Pancreas (tissue), 10 donors: Measurements from ENCODE around the gene PDGFRB. TPM values are rescaled to one million over a fixed set of nuclear protein-coding genes. Genes with fewer than 3 reads are reported as not detected.
A peak's percentile ranks its signal among the peaks of the same experiment; 100 is the strongest.

Experiments
- ATAC-seq, 4 donors: fragments of 200-7000 bp; cut with Tn5 transposase; one replicate each; pipeline versions ENCODE4 v1.8.0 to v1.9.1; 2020; ENCODE audit warnings: mild to moderate bottlenecking in 4 of 4, moderate library complexity in 4 of 4
- DNase-seq, 6 donors: peaks; one replicate each; pipeline ENCODE4 v3.0.0-alpha.2; 2020
- FAIRE-seq: peaks from 2 replicates; lab custom pipeline; 2012; peaks lifted over from hg19 to GRCh38; lab: Jason Lieb, UNC
- H3K27ac ChIP-seq, 4 donors: fragments of 200-600 bp; sonication (generic); 1 replicate in 3 of 4; 2 replicates in 1 of 4; pipeline versions ENCODE4 v1.5.0 to v1.8.0; 2020
- H3K27me3 ChIP-seq, 4 donors: fragments of 200-600 bp; one replicate each; pipeline ENCODE4 v1.8.0; 2021
- H3K36me3 ChIP-seq, 3 donors: fragments of 200-600 bp; sonication (generic) in 1 of 3; one replicate each; pipeline versions ENCODE4 v1.5.0 to v1.8.0; 2020 to 2021
- H3K4me1 ChIP-seq, 3 donors: fragments of 200-600 bp; one replicate each; pipeline ENCODE4 v1.8.0; 2021
- H3K4me3 ChIP-seq, 4 donors: fragments of 200-600 bp; sonication (generic) in 2 of 4; one replicate each; pipeline versions ENCODE4 v1.5.0 to v1.8.0; 2020 to 2021
- H3K9me3 ChIP-seq, 4 donors: fragments of 200-600 bp; one replicate each; pipeline ENCODE4 v1.8.0; 2021
- WGBS, 2 donors: extraction: QIAGEN DNeasy Blood & Tissue Kit; methylation state at CpG; one replicate each; pipeline ENCODE4 v1.1.7; 2013; 5-methylcytosine and 5-hydroxymethylcytosine counted together
- intact Hi-C, 3 donors: fragments of 100-400 bp; cut with DNase I; formaldehyde crosslinking; loops; one replicate each; pipeline versions ENCODE4 v1.11.1 to v1.14.2; 2022
- polyA plus RNA-seq, 2 donors: library from polyadenylated mRNA; stranded (reverse); fragments of 200-250 nt; gene quantifications; one replicate each; pipeline ENCODE4 v1.2.3, GENCODE V29; 2013
- total RNA-seq, 6 donors: library from RNA; stranded (reverse); fragmentation: NEBNext Ultra II Directional in 4 of 6; extraction: Animal tissue kit (Norgen Biotek cat#: 25700) in 4 of 6; gene quantifications; one replicate each; pipeline versions ENCODE4 v1.2.1 to v1.2.4, GENCODE V29; 2021 to 2023
- TF ChIP-seq, protein P1 (sequence below), 4 donors: fragments of 200-600 bp; sonication (generic) in 3 of 4; IDR thresholded peaks; one replicate each; pipeline versions ENCODE4 v1.5.0 to v1.8.0; 2021; ENCODE audit warnings: antibody characterized with exemption in 4 of 4
- donor health status: healthy with polysubstance abuse.
- donor health status: DM: no; HTN: no; CAD: no; lungs with moderate emphysema.
- donor health status: DM: no; HTN: no; CAD: no.
- donor health status: control.
- donor health status: control.
- donor health status: Bipolar disorder and iron deficiency.
- donor health status: DM: yes; HTN: yes; CAD: no.
- donor health status: DM: no; HTN: no; CAD: no.
- donor health status: DM: no; HTN: no; CAD: no.
- donor health status: DM: yes; HTN: yes; CAD: no.

Gene PDGFRB
- total and polyA plus RNA-seq, 8 donors = 7.2 to 48.6 (median 14.5) TPM

DNA sequence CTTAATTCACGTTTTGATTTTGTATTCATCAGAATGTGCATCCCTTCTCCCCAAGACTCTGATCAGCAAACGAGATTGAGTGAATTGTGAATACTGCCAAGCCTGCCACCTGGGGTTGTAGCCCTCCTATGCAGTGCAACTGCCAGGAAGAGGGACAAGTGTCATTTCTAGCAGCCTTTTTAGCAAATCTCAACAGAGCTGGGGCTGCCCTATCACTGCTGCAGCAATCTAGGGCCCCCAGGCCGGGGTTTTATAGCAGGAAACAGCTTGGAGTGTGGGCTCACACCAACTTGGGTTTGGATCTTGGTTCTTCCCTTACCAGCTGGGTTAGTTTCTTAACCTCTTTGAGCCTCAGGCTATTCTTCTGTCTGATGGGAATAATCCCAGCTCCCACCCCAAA lies 73.3 kb downstream of the PDGFRB start:
- intact Hi-C loops = no loop called here
- TF ChIP-seq, protein P1, sequence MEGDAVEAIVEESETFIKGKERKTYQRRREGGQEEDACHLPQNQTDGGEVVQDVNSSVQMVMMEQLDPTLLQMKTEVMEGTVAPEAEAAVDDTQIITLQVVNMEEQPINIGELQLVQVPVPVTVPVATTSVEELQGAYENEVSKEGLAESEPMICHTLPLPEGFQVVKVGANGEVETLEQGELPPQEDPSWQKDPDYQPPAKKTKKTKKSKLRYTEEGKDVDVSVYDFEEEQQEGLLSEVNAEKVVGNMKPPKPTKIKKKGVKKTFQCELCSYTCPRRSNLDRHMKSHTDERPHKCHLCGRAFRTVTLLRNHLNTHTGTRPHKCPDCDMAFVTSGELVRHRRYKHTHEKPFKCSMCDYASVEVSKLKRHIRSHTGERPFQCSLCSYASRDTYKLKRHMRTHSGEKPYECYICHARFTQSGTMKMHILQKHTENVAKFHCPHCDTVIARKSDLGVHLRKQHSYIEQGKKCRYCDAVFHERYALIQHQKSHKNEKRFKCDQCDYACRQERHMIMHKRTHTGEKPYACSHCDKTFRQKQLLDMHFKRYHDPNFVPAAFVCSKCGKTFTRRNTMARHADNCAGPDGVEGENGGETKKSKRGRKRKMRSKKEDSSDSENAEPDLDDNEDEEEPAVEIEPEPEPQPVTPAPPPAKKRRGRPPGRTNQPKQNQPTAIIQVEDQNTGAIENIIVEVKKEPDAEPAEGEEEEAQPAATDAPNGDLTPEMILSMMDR (IDR thresholded peaks at IDR 0.05) = no peak
- ATAC-seq (no peak), DNase-seq (no peak), FAIRE-seq (no peak)
- Histone ChIP-seq H3K27ac (no peak overlapping the region), H3K27me3 (no peaks in the 10 kb centered on the region), H3K4me1 (no peaks in the 10 kb centered on the region), H3K4me3 (peak overlapping the region in 1 of 4 donors; percentile 14), H3K36me3 (no peaks in the 10 kb centered on the region), H3K9me3 (no peaks in the 10 kb centered on the region)
- 49 to 54% methylated on average over 3 of the region's 3 CpGs for WGBS, 2 donors

GRCh38 chr5:150081541-150082283 lies 73.9 kb downstream of the PDGFRB start:
- no peak overlapping the region for H3K27ac ChIP-seq

GRCh38 chr5:150080696-150081435 lies 74.8 kb downstream of the PDGFRB start:
- no peak for FAIRE-seq
- no peak for ATAC-seq
- DNase-seq = no peak
- Histone ChIP-seq H3K27me3 (no peaks in the 10 kb centered on the region), H3K9me3 (no peaks in the 10 kb centered on the region), H3K4me3 (no peak overlapping the region), H3K36me3 (no peaks in the 10 kb centered on the region), H3K4me1 (no peaks in the 10 kb centered on the region), H3K27ac (no peak overlapping the region)
- WGBS, 2 donors = 72 to 82% methylated on average over 15 of the region's 15 CpGs
- TF ChIP-seq, protein P1 (IDR thresholded peaks at IDR 0.05) = no peak
- intact Hi-C loops = no loop called here

More at GRCh38 chr5:150081541-150082283, 73.9 kb downstream of the PDGFRB start:
- intact Hi-C loops = no loop called here
- H3K9me3 ChIP-seq = no peaks in the 10 kb centered on the region
- 38 to 46% methylated on average over 15 of the region's 15 CpGs for WGBS, 2 donors
- no peak for FAIRE-seq
- DNase-seq = peak in 2 of 6 donors; percentile 50 to 71
- H3K36me3 ChIP-seq = no peaks in the 10 kb centered on the region
- no peaks in the 10 kb centered on the region for H3K4me1 ChIP-seq
- H3K4me3 ChIP-seq = no peak overlapping the region
- ATAC-seq = peak in 3 of 4 donors; percentile 55 to 88 (median 73)
- no peaks in the 10 kb centered on the region for H3K27me3 ChIP-seq
- TF ChIP-seq, protein P1 (IDR thresholded peaks at IDR 0.05) = no peak

GRCh38 chr5:150079909-150080461 lies 75.7 kb downstream of the PDGFRB start:
- no peak for DNase-seq

More at GRCh38 chr5:150079909-150080461, 75.7 kb downstream of the PDGFRB start:
- no peaks in the 10 kb centered on the region for H3K27me3 ChIP-seq
- WGBS, 2 donors = 86 to 90% methylated on average over 19 of the region's 19 CpGs
- no peak for ATAC-seq
- no peak overlapping the region for H3K4me3 ChIP-seq
- no peak overlapping the region for H3K27ac ChIP-seq
- H3K4me1 ChIP-seq = no peaks in the 10 kb centered on the region
- H3K36me3 ChIP-seq = no peaks in the 10 kb centered on the region
- H3K9me3 ChIP-seq = no peaks in the 10 kb centered on the region
- FAIRE-seq = no peak
- TF ChIP-seq, protein P1 (IDR thresholded peaks at IDR 0.05) = no peak
- intact Hi-C loops = no loop called here
